Measurements from ENCODE around the gene PROSER3. TPM values are rescaled to one million over a fixed set of nuclear protein-coding genes. Genes with fewer than 3 reads are reported as not detected.

Gene PROSER3
- total and polyA plus RNA-seq, 2 of the 13 experiments (the other 11 are each of a cell fraction or from before 2014, with no cell fraction given) = 5.1 to 5.7 TPM

- ATAC-seq = no peak
These were observed 27.3 kb downstream of the PROSER3 start for GRCh38 chr19:35785339-35785627.

More at GRCh38 chr19:35785339-35785627, 27.3 kb downstream of the PROSER3 start:
- in situ Hi-C loops (cut with HindIII; ENCODE audit: extremely low pct_ligation_motif_present, low pct_unique_long_range_greater_than_20kb) = no loop called here
- H3K4me3 ChIP-seq (replicated peaks in 1 of 3; ENCODE audit: insufficient read depth in 1 of 3, low read depth in 2 of 3, low read length in 3 of 3) = no peak overlapping the region
- BruUV-seq (replicated peaks) = no TSS peak
- H3K79me2 ChIP-seq (ENCODE audit: insufficient read depth, low read length) = no peaks in the 10 kb centered on the region
- no peaks in the 10 kb centered on the region for H3K9me3 ChIP-seq (ENCODE audit: low read length)
- POLR2A ChIA-PET = no interaction called here
- H2AFZ ChIP-seq (ENCODE audit: low read length) = no peak overlapping the region
- peaks cover 0 to 2% of the 10 kb centered on the region in 2 experiments; a peak in 2 of 5 replicates for H3K36me3 ChIP-seq (replicated peaks in 1 of 2; ENCODE audit: control insufficient read depth in 1 of 2, insufficient read depth in 2 of 2, low read length in 2 of 2)
- intact Hi-C loops (cut with micrococcal nuclease; ENCODE audit: unreplicated experiment) = no loop called here
- no peak overlapping the region for H3K27ac ChIP-seq (ENCODE audit: extremely low read length, insufficient read depth, low read length)
- no peak overlapping the region for H3K9ac ChIP-seq (ENCODE audit: insufficient read depth, low read depth, low read length)
- no peak for TF ChIP-seq FOXP4 (CRISPR knock-in tag; IDR thresholded peaks at IDR 0.05)
- TF ChIP-seq KDM6A (CRISPR knock-in tag; IDR thresholded peaks at IDR 0.05; ENCODE audit: low read depth) = no peak
- TF ChIP-seq ZBTB4 (CRISPR knock-in tag; IDR thresholded peaks at IDR 0.05; ENCODE audit: borderline replicate concordance) = no peak
- TF ChIP-seq RFXAP (CRISPR knock-in tag; IDR thresholded peaks at IDR 0.05; ENCODE audit: borderline replicate concordance) = no peak
- TF ChIP-seq DR1 (CRISPR knock-in tag; IDR thresholded peaks at IDR 0.05) = no peak
- no peak for TF ChIP-seq UBTF (CRISPR knock-in tag; IDR thresholded peaks at IDR 0.05)
- TF ChIP-seq ZNF749 (CRISPR knock-in tag; IDR thresholded peaks at IDR 0.05; ENCODE audit: borderline replicate concordance) = no peak
- no peak for TF ChIP-seq SALL2 (CRISPR knock-in tag; IDR thresholded peaks at IDR 0.05)
- TF ChIP-seq MAFG (CRISPR knock-in tag; IDR thresholded peaks at IDR 0.05) = no peak
- no peak for TF ChIP-seq ZSCAN22 (CRISPR knock-in tag; IDR thresholded peaks at IDR 0.05)
- TF ChIP-seq MATR3 (CRISPR knock-in tag; IDR thresholded peaks at IDR 0.05) = no peak
- DNase-seq (ENCODE audit: low spot score) (no peak), FAIRE-seq (no peak)
- peaks cover 28% of the 10 kb centered on the region for H3K4me1 ChIP-seq (ENCODE audit: insufficient read depth, low read length)
- H3K27me3 ChIP-seq (ENCODE audit: control insufficient read depth in 1 of 2, insufficient read depth in 2 of 2, low read length in 2 of 2) = no peaks in the 10 kb centered on the region
- CTCF ChIA-PET (ENCODE audit: low intra/inter-chr PET ratio, low total read pairs) = no interaction called here
- 100% methylated on average over 1 of the region's 10 CpGs for WGBS (ENCODE audit: low lambda C conversion rate)
- H3K4me2 ChIP-seq (ENCODE audit: low read depth, low read length) = no peak overlapping the region
- H4K20me1 ChIP-seq (ENCODE audit: insufficient read depth, low read length) = no peaks in the 10 kb centered on the region

Data from HepG2 (cell line).